ENCODE measurements around the gene MOK.
"Not testable (repeated sequence)": the region's sequence is repeated elsewhere in the genome, so short reads cannot be mapped to it uniquely, and the experiment has no call there.

Gene MOK

DNA sequence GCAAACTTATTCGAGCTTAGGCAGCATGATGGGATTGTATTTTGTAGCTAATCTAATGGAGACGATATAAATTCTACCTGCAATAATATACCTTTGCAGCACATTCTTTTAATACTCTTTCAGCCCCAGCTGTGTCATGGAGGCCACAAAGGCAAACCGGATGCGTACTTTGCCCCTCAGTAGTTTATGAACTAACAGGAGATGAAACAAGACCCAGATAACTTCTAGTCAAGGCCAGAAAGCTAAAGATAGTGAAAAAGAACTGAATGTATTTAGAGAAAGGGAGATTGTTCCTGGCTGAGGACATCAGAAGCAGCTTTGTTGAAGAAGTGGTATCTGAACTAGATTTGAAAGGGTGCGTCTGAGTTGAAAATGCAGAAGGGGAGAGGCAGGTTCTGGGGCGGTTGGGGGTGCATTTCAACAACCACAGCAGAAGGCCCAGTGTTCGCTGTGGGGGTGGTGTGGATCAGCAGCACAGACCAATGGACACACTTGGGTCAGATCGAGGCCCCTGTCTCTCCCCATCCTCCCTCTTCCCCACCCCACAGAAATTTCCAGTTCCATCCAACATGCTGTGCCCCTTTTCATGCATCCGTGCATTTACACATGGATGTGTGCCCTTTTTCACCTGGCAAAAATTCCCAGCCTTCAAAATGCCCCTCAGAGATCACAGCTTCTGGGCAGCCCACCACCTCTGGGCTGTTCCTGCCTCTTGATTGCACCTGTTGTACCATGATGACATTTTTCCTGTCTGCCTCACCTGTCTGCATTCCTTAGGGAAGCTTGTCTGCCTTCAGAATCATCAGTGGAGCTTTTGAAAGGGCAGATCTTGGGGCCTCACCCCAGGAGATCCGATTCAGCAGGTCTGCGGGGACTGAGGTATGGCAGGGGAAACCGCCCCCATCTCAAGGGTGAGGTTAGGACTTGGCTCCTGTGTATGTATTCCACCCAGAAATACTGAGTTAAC is 16.8 kb upstream of the MOK start:
- no peak for DNase-seq (ENCODE audit: low read depth)

DNA sequence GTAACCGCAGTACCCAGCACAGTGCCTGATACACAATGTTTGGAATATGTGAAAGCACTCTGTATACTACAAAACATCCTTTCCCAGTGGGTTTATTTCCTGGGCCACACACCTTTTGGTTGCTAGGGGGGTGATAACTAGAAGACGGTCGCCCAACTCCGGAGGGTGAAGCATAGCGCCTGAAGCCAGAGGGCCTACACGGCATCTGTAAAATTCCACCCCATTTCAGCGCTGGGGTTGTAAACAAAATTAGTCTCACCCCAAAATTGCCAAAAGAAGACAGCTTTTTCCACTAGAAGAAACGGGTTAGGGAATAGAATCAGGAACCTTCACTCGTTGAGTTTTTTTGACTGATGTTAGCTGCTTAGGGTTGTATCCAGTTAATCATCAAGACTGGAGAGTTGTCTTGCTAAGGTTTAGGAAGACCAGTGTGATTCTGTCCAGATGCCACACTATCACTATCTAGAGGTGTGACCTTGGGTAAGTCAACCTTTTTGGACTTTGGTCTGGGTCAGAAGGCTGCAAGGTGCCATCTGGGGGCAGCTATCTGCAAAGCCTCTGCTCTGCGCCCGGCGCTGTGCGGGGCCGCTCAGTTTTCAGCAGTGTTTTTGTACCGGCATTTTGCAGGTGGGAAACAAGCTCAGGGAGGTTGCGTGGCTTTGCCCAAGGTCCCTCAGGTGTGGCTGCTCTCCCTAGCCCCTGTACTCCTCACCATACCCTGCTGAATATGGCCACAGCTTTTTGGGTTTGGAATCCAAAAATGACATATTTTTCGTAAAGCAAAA is 15.9 kb upstream of the MOK start:
- no peak for DNase-seq (ENCODE audit: low read depth)

DNA sequence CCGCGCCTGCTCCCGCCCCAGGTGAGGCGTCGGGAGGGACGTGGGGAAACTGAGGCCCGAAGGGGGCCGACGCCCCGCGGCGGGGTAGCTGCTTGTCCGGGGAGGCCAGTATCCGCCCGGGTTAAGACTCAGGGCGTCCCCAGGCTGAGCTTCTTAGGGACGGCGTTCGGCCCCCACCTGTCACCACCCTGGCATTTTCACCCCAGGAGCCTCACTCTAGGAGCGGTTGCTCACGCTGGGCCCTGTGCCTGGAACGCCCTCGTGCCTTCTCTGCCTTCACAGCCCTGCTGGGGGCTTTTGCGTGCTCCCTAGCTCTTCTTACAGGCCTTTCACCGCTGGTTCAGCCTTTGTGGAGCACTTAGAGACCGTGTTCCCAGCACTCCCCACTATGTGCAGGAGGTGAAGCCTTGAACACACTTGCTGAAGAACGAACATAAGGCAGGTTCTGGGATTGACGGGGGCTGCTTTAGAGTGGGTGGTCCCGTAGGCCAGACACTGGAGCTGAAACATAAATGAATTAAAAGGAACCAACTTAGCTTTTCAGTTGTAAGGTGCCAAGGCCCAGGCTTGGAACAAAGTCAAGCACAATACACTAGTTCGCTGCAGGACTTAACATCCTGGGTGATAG is 15.2 kb upstream of the MOK start:
- DNase-seq (ENCODE audit: low read depth): no peak

DNA sequence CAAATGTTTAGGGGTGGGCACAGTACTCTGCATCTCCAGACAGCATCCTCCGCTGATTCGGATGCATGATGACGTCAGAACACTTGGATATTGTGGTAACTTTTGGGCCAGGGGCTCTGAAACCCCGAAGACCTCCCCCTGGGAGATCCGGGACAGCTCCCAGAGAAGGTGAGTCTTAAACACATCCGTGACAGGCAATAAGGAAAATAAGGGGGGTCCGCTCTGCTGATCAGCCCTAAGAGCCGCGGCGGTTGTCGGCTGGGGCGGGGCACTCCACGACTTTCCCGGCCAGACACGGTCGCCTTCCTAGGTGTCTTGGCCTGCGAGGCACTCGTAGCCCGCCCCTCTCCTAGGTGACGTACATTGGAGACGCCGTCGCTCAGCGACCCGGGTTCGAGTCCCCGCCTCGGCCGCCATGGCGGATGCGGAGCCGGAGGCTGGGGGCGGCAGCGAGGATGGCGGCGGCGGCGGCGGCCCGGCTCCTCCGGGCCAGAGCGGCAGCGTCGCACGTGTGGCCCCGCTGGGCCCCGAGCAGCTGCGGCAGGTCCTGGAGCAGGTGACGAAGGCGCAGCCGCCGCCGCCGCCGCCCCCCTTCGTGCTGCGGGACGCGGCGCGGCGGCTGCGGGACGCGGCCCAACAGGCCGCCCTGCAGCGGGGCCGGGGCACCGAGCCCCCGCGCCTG is 14.5 kb upstream of the MOK start, which contains the start of gene ZNF839:
Gene ZNF839 (plus strand): TSS at position 396 of the 682 bp plus-strand sequence. CDS start 20 bp downstream, at position 416.
- peak; percentile 89 for DNase-seq (ENCODE audit: low read depth)

DNA sequence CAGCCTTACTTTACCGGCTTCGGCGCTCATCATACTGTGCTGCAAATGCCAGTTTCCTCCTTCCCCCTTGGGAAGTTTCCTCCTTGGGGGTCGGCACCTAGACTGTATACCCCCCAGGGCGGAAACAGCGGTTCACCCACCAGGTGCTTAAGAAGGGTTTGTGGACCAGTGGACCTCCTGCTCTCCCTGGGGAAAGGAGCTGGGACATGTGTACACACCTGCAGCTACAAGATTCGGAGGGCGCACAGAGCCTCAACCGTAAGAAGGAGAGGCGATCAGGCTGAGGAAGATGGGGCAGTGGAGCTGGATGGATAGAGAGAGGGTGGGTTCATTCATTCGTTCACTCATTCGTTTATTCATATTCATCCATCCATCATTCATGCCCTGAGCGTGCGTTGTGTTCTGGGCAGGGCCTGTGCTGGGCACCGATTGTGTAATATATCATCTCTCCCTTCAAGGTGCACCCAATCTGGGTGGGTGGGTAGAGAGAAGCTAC is 13.9 kb upstream of the MOK start:
- DNase-seq (ENCODE audit: low read depth): no peak

DNA sequence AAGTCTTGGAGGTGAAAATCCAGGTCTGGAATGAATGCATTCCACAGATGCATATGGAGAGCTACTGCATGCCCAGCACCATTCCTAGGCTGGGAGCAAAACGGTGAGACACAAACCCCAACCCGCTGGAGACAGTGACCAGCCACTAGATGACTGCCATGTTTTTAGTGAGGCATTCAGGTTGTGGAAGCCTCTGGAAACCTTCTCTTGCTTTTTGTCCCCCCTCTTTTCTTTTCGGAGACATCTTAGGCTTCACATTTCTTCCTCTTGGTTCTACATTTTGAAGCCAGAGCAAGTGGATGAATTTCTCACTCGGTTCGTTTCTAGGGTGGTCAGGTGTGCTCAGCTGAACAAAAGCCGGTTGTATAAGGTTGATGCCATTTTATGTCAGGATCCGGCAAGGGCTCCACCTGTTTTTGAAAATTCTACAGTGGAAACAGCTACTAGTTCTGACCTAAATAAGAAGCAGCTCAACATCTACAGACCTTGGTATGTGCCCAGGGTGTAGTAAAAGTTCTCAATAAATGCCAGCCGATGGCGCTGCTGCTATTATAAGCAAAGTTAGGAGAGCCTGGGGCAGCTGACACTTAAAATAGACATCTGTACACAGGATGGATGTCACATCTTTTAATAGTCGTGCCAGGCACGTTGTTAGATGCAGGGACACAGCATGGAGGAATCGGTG is 12.7 kb upstream of the MOK start:
- DNase-seq (ENCODE audit: low read depth): no peak

DNA sequence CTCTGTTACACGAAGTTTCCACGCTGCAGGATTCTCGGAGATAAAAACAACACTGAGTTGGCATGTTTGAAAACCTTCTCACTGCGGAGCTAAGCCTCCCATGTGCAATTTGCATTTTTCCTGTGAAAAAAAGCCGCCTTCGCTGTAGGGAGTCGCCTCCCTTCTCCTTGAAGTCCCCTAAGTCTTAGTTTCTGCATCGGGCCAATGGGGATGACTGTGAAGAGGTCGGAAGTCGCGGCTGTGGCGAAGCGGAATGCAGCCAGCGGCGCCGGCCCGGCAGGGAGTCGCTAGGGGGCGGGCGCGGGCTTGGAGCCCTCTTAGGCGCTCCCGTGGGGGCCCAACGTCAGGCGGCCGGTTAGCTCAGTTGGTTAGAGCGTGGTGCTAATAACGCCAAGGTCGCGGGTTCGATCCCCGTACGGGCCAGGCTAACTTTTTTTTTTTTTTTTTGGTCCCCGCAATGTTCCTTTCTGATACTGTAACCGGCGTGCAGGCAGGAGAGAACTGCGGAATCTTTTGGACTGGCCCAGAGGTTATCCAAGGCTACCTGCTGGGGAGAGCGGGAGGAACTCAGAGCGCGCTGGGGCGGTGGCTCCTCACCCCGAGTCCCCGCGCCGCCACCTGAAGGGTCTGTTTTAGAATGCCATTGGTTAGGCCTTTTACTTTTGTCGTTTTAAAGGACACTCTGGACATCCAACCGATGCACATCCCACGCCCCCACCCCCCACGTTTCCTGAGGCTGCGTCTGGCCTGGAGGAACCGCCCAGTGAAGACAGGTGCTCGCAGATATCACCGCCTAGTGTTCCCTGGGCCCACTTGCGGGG is 12.0 kb upstream of the MOK start:
- DNase-seq (ENCODE audit: low read depth): peak; percentile 95

DNA sequence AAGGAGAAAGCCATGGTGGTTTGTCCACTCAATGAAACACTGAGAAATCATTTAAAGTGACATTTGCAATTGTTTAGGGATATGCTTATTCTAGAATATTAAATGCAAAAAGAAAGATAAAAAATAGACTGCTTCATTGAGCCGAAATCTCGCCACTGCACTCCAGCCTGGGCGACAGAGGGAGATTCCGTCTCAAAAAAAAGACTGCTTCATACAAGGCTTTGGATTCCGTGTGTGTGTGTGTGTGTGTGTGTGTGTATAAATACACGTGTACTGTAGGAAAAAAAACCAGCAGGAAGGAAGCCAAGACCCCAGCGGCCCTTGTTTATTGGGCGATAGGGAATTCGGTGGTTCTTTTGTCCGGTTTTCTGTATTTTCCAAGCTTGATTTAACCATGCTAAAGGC is 11.4 kb upstream of the MOK start:
- DNase-seq (ENCODE audit: low read depth): no peak

DNA sequence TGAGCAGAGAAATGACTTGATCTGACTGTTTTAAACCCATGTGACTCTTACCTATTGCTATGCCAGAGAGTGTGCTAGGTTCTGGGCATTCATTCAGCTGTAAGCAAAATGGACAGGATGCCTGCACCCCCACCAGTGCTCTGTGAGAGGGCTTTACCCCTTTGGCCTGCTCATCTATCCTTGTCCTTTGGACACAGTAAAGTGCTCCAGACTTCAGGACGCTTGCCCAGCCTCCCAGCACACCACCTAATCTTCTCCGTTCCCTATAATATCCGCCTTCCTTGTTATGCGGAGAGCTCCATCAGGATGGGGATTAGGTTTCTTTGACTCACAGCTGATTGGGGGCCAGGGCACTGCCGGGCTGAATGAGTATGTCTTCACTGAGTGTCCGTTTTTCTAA is 10.2 kb upstream of the MOK start:
- no peak for DNase-seq (ENCODE audit: low read depth)

DNA sequence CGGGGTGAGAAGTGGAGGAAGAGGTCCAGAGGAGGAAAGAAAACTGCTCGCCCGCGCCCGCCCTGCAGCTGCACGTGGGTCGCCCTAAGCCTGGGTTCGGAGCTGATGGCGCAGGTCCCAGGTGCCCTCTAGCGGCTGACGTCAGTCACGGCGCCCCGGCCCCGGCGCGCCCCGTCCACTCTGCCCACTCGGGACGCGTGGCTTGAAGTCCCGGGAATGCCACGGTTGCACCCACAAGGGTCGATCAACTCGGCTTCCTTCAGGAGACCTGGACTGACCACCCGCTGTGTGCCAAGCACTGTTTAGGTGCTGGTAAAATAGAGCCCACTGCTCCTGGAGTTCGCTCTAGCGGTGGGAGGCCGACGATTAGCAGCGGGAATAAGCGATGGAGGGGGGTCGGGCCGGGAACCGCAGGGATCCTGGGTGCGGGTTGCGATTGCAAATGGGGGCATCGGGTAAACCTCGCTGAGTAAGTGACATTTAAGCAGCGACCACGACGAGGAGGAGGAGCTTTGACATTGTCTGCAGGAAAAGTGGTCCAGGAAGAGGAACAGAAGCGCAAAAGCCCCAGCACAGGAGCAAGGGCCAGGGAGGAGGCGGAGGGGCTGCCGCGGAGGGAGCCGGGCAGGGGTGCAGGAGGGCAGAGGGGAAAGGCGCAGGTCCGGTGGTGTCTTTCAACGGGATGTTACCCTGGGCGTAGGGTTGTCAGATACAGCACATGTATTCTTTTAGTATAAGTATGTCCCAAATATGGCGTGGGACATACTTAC is 9.5 kb upstream of the MOK start:
- peak; percentile 65 for DNase-seq (ENCODE audit: low read depth)

DNA sequence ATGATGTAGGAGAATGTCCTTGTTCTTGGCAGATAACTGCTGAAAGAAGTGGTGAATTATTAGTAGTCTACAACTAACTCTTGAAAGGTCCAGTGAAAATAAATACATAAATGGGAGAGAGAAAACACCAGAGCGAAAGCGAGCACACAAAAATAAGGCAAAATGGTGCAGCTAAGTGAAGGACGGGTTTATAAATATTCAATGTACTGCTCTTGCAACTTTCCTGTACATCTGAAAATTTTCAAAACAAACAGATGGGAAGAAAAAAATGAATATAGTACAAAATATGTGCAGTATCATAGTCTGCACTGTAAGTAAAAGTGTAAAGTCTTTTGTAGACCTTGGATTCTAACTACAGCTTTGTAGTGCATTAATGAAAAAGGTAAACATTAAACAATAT is 1.3 kb downstream of the MOK start:
- DNase-seq (ENCODE audit: low read depth): no peak

DNA sequence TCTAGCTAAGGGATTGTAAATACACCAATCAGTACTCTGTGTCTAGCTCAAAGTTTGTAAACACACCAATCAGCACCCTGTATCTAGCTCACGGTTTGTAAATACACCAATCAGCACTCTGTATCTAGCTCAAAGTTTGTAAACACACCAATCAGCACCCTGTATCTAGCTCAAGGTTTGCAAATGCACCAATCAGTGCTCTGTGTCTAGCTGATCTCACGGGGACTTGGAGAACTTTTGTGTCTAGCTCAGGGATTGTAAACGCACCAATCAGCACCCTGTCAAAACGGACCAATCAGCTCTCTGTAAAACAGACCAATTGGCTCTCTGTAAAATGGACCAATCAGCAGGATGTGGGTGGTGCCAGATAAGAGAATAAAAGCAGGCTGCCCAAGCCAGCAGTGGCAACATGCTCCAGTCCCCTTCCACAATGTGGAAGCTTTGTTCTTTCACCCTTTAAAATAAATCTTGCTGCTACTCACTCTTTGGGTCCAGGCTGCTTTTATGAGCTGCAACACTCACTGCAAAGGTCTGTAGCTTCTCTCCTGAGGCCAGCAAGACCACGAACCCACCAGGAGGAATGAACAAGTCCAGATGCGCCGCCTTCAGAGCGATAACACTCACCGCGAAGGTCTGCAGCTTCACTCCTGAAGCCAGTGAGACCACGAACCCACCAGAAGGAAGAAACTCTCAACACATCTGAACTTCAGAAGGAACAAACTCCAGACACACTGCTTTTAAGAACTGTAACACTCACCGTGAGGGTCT is 6.5 kb downstream of the MOK start:
- not testable (repeated sequence) for DNase-seq (ENCODE audit: low read depth)

DNA sequence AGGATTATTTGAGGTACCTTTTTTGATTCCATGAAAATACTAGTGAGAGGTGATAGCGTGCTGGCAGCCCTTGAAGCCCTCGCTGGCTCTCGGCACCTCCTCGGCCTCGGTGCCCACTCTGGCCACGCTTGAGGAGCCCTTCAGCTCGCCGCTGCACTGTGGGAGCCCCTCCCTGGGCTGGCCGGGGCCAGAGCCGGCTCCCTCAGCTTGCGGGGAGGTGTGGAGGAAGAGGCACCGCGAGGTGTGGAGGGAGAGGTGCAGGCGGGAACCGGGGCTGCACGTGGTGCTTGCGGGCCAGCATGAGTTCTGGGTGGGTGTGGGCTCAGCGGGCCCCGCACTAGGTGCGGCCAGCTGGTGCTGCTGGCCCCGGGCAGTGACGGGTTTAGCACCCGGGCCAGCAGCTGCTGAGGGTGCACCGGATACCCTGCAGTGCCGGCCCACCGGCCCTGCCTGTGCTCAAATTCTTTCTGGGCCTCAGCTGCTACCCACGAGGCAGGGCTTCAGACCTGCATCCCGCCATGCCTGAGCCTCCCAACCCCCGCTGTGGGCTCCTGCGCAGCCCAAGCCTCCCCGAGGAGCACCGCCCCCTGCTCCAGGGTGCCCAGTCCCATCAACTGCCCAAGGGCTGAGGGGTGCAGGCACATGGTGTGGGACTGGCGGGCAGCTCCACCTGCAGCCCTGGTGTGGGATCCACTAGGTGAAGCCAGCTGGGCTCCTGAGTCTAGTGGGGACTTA is 7.4 kb downstream of the MOK start:
- no peak for DNase-seq (ENCODE audit: low read depth)

DNA sequence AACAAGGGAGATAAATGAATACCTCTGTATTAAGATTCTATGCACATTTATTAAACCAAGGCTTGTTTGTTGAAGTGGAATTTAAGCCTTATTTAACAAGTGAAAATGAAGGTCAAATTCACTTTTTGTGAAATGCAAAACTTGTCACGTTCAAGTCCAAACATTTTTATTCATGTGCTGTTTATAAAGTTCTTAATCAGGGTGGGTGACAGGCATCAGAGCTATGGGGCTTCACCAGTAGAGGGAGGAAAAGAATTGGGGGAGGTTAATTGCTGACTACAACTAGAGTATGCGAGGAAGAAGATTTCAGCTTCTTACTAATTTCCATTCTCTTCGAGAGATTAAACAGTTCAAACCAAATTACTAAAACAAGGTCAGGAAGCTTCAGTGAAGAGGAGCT is 9.7 kb downstream of the MOK start:
- no peak for DNase-seq (ENCODE audit: low read depth)

DNA sequence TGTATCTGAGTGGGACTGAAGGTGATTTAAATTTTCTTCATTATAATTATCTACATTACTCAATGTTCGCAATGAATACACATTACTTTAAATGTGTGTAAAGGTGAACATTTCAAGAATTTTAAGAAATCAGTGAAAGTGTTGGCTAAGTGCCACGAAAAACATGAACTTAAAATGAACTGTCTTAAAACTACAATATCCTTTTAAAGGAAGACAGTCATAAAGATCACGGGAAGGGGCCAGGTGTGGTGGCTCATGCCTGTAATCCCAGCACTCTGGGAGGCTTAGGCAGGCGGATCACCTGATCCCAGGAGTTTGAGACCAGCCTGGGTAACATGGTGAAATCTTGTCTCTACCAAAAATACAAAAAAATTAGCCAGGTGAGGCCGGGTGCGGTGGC is 11.2 kb downstream of the MOK start:
- DNase-seq (ENCODE audit: low read depth): no peak

DNA sequence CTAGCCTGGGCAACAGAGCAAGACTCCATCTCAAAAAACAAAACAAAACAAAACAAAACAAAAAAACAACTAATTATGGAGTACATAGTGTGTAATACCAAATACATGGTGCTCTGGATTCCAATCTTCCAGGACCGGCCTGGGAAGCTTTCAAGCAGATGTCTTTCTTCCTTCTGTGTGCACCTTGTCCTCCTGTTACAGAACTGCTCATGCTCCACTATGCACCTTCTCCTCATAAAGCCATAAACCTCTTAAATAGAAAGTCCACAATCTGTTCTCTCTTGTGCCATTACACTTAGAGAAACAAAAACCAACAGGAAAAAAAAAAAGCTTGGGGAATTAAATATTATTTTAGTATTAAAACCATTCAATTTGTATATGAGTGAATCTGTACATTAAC is 12.5 kb downstream of the MOK start:
- no peak for DNase-seq (ENCODE audit: low read depth)

DNA sequence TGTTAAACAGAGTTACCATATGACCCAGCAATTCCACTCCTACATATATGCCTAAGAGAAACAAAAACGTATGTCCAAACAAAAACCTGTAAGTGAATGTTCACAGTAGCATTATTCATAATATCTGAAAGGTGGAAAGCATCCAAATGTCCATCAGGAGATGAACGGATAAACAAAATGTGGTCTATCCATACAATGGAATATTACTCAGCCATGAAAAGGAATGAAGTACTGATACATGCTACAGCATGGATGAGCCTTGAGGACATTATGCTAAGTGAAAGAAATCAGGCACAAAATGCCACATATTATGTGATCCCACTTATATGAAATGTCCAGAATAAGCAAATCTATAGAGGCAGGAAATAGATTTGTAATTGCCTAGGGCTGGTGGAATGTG is 16.8 kb downstream of the MOK start:
- DNase-seq (ENCODE audit: low read depth): no peak

DNA sequence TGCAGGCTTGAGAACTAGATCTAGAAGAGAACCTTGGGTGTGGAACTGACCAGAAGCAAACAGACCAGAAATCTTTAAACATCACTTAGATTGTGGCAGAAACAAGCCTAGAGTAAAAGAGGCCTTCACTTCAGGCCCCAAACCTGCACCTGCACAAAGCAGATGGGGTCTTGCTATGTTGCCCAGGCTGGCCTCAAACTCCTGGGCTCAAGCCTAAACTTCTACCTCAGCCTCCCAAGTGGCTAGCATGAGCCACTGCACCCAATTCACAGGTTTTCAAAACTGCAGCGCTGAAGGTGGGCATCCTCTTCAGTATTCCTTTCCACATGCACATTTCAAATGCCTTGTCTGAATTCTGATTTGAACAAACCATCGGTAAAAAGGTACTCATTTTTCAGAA is 19.9 kb downstream of the MOK start:
- no peak for DNase-seq (ENCODE audit: low read depth)
